ENCODE measurements around the gene RAP2A.

- TF ChIP-seq RXRA (IDR thresholded peaks at IDR 0.05) (no peak), CTCF (IDR thresholded peaks at IDR 0.05; ENCODE audit: low read depth, low read length, missing input control) (no peak), JUND (IDR thresholded peaks at IDR 0.05) (no peak), REST (IDR thresholded peaks at IDR 0.05) (no peak), SP1 (IDR thresholded peaks at IDR 0.05) (no peak), TAF1 (conservative IDR thresholded peaks at IDR 0.05) (no peak), YY1 (IDR thresholded peaks at IDR 0.05) (no peak)
These were observed 7.4 kb downstream of the RAP2A start for GRCh38 chr13:97441368-97441767.

All from liver (tissue), 3 donors.